ENCODE measurements around the gene RMND1. TPM values are rescaled to one million over a fixed set of nuclear protein-coding genes. Genes with fewer than 3 reads are reported as not detected.

RMND1 gene
- total and polyA plus RNA-seq, 7 donors: 8.0 to 18.3 (median 11.6) TPM

DNA sequence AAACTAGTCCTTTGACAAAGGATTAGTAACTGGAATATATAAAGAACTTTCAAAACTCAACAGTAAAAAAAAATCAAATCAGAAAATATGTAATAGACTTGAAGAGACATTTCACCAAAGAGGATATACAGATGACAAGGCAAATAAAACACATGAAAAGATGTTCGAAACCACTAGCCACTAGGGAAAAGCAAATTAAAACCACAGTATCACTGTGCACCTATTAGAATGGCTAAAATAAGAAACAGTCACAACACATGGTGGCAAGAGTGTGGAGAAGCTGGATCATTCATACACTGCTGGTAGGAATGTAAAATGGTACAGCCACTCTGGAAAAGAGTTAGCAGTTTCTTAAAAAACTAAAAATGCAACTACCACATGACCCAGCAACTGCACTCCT lies 75.5 kb downstream of the RMND1 start:
- H3K36me3 ChIP-seq (ENCODE audit: insufficient read depth in 1 of 2, low read depth in 1 of 2): peaks cover 0 to 14% of the 10 kb centered on the region in 2 donors
- ATAC-seq (peak in 1 of 4 donors; percentile 39), DNase-seq (no peak)
- intact Hi-C loops (cut with DNase I): no loop called here
- H3K9me3 ChIP-seq: no peaks in the 10 kb centered on the region
- H3K27me3 ChIP-seq (ENCODE audit: insufficient read depth in 3 of 3, low read length in 2 of 3): no peaks in the 10 kb centered on the region
- no peak overlapping the region for H3K4me3 ChIP-seq
- TF ChIP-seq, protein P1, sequence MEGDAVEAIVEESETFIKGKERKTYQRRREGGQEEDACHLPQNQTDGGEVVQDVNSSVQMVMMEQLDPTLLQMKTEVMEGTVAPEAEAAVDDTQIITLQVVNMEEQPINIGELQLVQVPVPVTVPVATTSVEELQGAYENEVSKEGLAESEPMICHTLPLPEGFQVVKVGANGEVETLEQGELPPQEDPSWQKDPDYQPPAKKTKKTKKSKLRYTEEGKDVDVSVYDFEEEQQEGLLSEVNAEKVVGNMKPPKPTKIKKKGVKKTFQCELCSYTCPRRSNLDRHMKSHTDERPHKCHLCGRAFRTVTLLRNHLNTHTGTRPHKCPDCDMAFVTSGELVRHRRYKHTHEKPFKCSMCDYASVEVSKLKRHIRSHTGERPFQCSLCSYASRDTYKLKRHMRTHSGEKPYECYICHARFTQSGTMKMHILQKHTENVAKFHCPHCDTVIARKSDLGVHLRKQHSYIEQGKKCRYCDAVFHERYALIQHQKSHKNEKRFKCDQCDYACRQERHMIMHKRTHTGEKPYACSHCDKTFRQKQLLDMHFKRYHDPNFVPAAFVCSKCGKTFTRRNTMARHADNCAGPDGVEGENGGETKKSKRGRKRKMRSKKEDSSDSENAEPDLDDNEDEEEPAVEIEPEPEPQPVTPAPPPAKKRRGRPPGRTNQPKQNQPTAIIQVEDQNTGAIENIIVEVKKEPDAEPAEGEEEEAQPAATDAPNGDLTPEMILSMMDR (IDR thresholded peaks at IDR 0.05): no peak
- WGBS, 3 donors: 34 to 77% (median 48%) methylated on average over 1 of the region's 1 CpG
- H3K4me1 ChIP-seq: peaks cover 14% of the 10 kb centered on the region
- H3K27ac ChIP-seq: no peak overlapping the region

DNA sequence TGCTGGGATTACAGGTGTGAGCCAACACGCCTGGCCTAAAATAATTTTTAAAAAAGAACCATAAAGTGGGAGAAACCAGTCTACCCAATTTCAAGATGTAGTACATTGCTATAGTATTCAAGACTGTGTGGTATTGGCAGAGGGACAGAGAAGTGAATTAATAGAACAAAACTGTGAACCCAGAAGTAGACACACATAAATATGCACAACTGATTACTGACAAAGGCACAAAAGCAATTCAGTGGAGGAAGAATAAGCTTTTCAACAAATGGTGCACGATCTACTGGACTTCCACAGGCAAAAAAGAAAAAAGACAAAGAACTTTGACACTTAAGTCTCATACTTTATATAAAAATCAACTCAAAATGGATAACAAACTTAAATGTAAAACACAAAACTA lies 76.1 kb downstream of the RMND1 start:
- no peaks in the 10 kb centered on the region for H3K27me3 ChIP-seq (ENCODE audit: insufficient read depth in 3 of 3, low read length in 2 of 3)
- intact Hi-C loops (cut with DNase I): no loop called here
- WGBS, 3 donors: 84 to 95% (median 94%) methylated on average over 2 of the region's 2 CpGs
- H3K27ac ChIP-seq: no peak overlapping the region
- TF ChIP-seq, protein P1 (IDR thresholded peaks at IDR 0.05): no peak
- ATAC-seq (no peak), DNase-seq (no peak)
- no peaks in the 10 kb centered on the region for H3K9me3 ChIP-seq
- H3K4me3 ChIP-seq: no peak overlapping the region
- peaks cover 14% of the 10 kb centered on the region for H3K4me1 ChIP-seq
- H3K36me3 ChIP-seq (ENCODE audit: insufficient read depth in 1 of 2, low read depth in 1 of 2): peaks cover 2 to 20% of the 10 kb centered on the region in 2 donors

DNA sequence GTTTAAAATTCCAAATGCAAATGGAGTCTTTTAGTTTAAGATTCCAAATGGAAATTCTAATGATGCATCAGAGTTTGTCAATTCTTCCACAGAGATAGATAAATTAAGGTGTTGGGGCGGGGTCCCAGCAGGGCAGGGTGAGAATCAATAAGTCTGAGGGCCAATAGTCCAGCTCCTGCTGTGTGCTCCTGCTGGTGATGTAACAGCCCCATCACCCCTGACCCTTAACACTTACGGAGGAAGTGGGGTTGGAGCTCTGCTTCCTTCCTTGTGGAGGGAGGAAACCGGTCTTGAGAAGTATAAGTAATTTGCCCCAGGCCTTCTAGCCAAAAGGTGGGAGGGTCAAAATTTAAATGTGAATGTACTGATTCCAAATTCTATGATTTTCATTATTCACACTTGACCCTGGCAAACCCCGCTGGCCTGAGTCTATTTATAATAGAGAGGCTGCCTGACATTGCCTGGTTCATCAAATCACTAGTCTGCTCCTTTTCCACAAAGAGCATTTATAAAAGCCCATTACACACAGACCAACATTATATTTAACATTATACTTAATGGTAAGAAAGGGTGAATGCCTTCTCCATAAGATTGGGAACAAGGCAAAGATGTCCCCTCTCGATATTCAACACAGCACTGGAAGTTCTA lies 77.8 kb downstream of the RMND1 start:
- H3K27me3 ChIP-seq (ENCODE audit: insufficient read depth in 3 of 3, low read length in 2 of 3): no peaks in the 10 kb centered on the region
- TF ChIP-seq, protein P1 (IDR thresholded peaks at IDR 0.05): no peak
- H3K4me3 ChIP-seq: no peak overlapping the region
- H3K4me1 ChIP-seq: peaks cover 16% of the 10 kb centered on the region
- DNase-seq (no peak), ATAC-seq (peak in 2 of 4 donors; percentile 40 to 46)
- WGBS, 3 donors: 71 to 77% (median 76%) methylated on average over 5 of the region's 5 CpGs
- intact Hi-C loops (cut with DNase I): no loop called here
- peaks cover 2 to 29% of the 10 kb centered on the region in 2 donors for H3K36me3 ChIP-seq (ENCODE audit: insufficient read depth in 1 of 2, low read depth in 1 of 2)
- peak overlapping the region; percentile 7 for H3K27ac ChIP-seq
- no peaks in the 10 kb centered on the region for H3K9me3 ChIP-seq

DNA sequence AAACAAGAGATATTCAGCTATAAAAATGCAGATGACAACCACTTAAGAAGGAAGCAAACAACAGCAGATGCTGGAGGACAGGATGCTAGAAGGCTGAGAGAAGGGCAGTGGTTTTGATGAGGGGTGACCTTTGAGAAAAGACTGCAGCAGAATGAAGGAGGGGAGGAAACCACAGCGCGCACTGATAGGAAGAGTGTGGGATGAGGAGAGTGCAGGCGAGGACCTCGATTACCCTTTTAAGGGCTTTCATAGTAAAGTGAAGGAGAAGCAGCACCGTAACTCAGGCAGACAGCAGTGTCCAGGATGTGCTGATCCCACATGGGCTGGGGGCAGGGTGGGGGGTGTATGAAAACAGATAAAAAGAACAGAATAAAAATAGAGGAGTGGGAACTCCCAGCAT lies 79.8 kb downstream of the RMND1 start:
- WGBS, 3 donors: 82 to 90% (median 89%) methylated on average over 5 of the region's 5 CpGs
- Histone ChIP-seq H3K27ac (no peak overlapping the region), H3K4me1 (peaks cover 16% of the 10 kb centered on the region), H3K27me3 (ENCODE audit: insufficient read depth in 3 of 3, low read length in 2 of 3) (no peaks in the 10 kb centered on the region), H3K4me3 (no peak overlapping the region), H3K9me3 (no peaks in the 10 kb centered on the region), H3K36me3 (ENCODE audit: insufficient read depth in 1 of 2, low read depth in 1 of 2) (peaks cover 2 to 35% of the 10 kb centered on the region in 2 donors)
- ATAC-seq (no peak), DNase-seq (no peak)
- intact Hi-C loops (cut with DNase I): no loop called here
- TF ChIP-seq, protein P1 (IDR thresholded peaks at IDR 0.05): no peak
